ENCODE measurements around the gene SMAD2. TPM values are rescaled to one million over a fixed set of nuclear protein-coding genes. Genes with fewer than 3 reads are reported as not detected.

SMAD2 gene
- total RNA-seq, 1 donor from 2014 or later = 28.5 TPM

DNA sequence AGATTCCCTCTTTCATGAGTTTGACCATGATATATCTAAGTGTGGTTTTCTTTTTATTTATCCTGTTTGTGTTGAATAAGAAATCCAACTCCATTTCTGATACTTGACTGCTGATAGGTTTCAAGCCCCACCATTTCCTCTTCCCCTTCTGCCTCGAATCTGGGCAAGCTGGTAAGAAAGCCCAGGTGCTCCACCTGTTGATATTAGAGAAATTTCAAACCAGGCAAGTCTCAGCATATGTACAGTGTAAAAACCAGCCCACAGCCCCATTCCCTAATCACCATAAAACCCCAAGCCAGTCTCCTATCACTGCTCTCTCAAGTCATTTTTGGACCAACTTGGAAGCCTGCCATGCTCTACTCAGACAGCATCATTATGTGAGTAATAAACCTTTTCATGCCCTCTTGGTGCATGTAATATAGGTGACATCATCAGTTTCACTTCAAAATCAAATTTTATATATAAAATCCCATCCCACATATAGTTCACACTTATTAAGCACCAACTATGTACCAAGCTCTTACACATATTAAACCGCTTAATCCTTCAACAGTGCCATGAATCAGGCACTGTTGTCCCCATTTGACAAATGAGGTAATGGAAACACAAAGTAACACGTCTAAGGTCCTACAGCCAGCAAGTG, 46.6 kb downstream of the SMAD2 start:
- no peak overlapping the region for H3K4me3 ChIP-seq
- TF ChIP-seq POLR2A (IDR thresholded peaks at IDR 0.05) (no peak), POLR2AphosphoS5 (IDR thresholded peaks at IDR 0.05; ENCODE audit: insufficient read depth in 1 of 2, low read depth in 1 of 2) (no peak)
- TF ChIP-seq, protein P1, sequence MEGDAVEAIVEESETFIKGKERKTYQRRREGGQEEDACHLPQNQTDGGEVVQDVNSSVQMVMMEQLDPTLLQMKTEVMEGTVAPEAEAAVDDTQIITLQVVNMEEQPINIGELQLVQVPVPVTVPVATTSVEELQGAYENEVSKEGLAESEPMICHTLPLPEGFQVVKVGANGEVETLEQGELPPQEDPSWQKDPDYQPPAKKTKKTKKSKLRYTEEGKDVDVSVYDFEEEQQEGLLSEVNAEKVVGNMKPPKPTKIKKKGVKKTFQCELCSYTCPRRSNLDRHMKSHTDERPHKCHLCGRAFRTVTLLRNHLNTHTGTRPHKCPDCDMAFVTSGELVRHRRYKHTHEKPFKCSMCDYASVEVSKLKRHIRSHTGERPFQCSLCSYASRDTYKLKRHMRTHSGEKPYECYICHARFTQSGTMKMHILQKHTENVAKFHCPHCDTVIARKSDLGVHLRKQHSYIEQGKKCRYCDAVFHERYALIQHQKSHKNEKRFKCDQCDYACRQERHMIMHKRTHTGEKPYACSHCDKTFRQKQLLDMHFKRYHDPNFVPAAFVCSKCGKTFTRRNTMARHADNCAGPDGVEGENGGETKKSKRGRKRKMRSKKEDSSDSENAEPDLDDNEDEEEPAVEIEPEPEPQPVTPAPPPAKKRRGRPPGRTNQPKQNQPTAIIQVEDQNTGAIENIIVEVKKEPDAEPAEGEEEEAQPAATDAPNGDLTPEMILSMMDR (IDR thresholded peaks at IDR 0.05) = no peak
- peaks cover 7% of the 10 kb centered on the region for H3K4me1 ChIP-seq
- H3K27me3 ChIP-seq = no peaks in the 10 kb centered on the region
- H3K36me3 ChIP-seq = peaks cover 0 to 4% of the 10 kb centered on the region in 2 donors
- H3K9me3 ChIP-seq = no peaks in the 10 kb centered on the region
- intact Hi-C loops (cut with DNase I) = no loop called here
- H3K27ac ChIP-seq = no peak overlapping the region
- no peak for DNase-seq (ENCODE audit: extremely low spot score in 2 of 2)

DNA sequence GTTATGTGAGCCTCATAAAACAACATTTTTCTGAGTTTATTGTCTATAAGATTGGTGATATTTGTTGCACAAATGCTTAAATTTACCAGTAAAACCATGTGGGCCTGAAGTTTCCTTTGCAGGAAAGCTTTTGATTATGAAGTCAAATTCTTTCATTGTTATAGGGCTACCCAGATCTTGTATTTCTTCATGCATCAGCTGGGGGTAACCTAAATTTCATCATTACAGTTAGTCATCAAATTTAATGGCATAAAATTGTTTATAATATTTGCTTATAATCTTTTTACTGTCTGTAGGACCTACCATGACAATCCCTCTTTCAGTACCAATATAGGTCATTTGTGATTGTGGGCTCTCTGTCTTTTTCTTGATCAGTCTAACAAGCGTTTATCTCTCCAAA, 47.8 kb downstream of the SMAD2 start:
- TF ChIP-seq POLR2A (IDR thresholded peaks at IDR 0.05) (no peak), POLR2AphosphoS5 (IDR thresholded peaks at IDR 0.05; ENCODE audit: insufficient read depth in 1 of 2, low read depth in 1 of 2) (no peak)
- no peak overlapping the region for H3K27ac ChIP-seq
- peaks cover 7% of the 10 kb centered on the region for H3K4me1 ChIP-seq
- H3K4me3 ChIP-seq = no peak overlapping the region
- intact Hi-C loops (cut with DNase I) = no loop called here
- no peaks in the 10 kb centered on the region for H3K36me3 ChIP-seq
- DNase-seq (ENCODE audit: extremely low spot score in 2 of 2) = no peak
- no peaks in the 10 kb centered on the region for H3K27me3 ChIP-seq
- H3K9me3 ChIP-seq = no peaks in the 10 kb centered on the region

DNA sequence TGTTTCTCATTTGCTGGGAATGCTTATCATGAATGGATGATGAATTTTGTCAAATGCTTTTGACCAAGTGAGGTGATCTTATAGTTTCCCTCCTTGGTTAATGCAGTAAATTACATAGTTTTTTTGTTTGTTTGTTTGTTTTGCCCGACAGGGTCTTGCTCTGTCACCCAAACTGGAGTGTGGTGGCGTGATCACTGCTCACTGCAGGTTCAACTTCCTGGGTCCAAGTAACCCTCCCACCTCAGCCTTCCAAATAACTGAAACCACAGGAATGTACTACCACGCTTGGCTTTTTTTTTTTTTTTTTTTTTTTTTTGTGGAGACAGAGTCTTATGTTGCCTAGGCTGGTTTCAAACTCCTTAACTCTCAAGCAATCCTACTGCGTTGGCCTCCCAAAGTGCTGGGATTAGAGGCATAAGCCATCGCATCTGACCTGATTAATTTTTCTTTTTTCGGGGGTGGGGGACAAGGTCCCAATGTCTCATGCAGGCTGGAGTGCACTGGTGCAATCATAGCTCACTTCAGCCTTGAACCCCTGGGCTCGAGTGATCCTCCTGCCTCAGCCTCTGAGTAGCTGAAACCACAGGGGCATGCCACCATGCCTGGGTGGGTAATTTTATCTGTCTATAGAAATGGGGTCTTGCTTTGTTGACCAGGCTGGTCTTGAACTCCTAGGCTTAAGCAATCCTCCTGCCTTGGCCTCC, 48.6 kb downstream of the SMAD2 start:
- H3K27me3 ChIP-seq = no peaks in the 10 kb centered on the region
- H3K27ac ChIP-seq = no peak overlapping the region
- TF ChIP-seq, protein P1 (IDR thresholded peaks at IDR 0.05) = no peak
- TF ChIP-seq POLR2AphosphoS5 (IDR thresholded peaks at IDR 0.05; ENCODE audit: insufficient read depth in 1 of 2, low read depth in 1 of 2) (no peak), POLR2A (IDR thresholded peaks at IDR 0.05) (no peak)
- H3K4me1 ChIP-seq = peaks cover 7% of the 10 kb centered on the region
- H3K9me3 ChIP-seq = no peaks in the 10 kb centered on the region
- DNase-seq (ENCODE audit: extremely low spot score in 2 of 2) = no peak
- no peak overlapping the region for H3K4me3 ChIP-seq
- no peaks in the 10 kb centered on the region for H3K36me3 ChIP-seq
- intact Hi-C loops (cut with DNase I) = no loop called here

DNA sequence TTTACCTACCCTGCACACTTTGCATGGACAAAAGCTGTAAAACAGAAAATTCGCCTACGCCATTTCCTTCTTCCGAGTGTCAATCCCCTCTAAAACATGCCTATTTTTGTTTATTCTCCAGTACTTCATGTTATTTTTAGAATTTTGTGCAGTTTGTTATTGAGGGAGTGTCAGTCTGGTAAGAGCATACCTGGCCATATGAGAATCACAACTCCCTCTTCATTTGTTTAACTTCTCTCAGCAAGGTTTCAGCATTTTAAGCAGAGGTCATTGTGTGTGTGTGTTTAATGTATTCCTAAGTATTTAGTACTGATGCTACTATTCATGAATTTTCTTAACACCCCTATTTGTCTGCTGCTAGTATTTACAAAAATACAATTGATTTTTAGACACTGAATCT, 49.4 kb downstream of the SMAD2 start:
- intact Hi-C loops (cut with DNase I) = no loop called here
- Histone ChIP-seq H3K4me1 (peaks cover 7% of the 10 kb centered on the region), H3K4me3 (no peak overlapping the region), H3K27ac (no peak overlapping the region), H3K36me3 (no peaks in the 10 kb centered on the region), H3K9me3 (no peaks in the 10 kb centered on the region), H3K27me3 (no peaks in the 10 kb centered on the region)
- no peak for DNase-seq (ENCODE audit: extremely low spot score in 2 of 2)
- TF ChIP-seq POLR2A (IDR thresholded peaks at IDR 0.05) (no peak), POLR2AphosphoS5 (IDR thresholded peaks at IDR 0.05; ENCODE audit: insufficient read depth in 1 of 2, low read depth in 1 of 2) (no peak)
- TF ChIP-seq, protein P1 (IDR thresholded peaks at IDR 0.05) = no peak

DNA sequence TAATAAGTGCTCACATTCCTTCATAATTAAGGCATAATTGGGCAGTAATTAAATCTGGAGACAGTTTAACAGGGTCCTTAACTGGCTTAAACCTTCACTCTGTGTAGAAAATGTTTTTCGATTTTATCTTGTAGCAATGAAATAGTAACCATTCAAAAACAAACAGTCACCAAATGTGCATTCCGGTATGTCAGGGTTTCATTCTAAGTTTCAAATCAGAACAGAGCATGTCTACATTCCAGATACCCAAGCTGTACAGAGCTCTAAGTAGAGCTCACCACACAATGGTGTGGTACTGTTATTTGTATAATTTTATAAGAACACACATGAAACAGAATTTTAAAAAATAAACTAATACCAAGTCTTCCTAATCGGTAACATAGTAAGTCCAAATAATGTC, 52.6 kb downstream of the SMAD2 start:
- no peak overlapping the region for H3K27ac ChIP-seq
- peaks cover 6% of the 10 kb centered on the region for H3K4me1 ChIP-seq
- no peaks in the 10 kb centered on the region for H3K9me3 ChIP-seq
- no peaks in the 10 kb centered on the region for H3K36me3 ChIP-seq
- H3K4me3 ChIP-seq = no peak overlapping the region
- DNase-seq (ENCODE audit: extremely low spot score in 2 of 2) = no peak
- H3K27me3 ChIP-seq = no peaks in the 10 kb centered on the region
- intact Hi-C loops (cut with DNase I) = no loop called here
- TF ChIP-seq POLR2A (IDR thresholded peaks at IDR 0.05) = no peak
- TF ChIP-seq, protein P1 (IDR thresholded peaks at IDR 0.05) = no peak
- TF ChIP-seq POLR2AphosphoS5 (IDR thresholded peaks at IDR 0.05; ENCODE audit: insufficient read depth in 1 of 2, low read depth in 1 of 2) = no peak
